ENCODE measurements around the gene ZNF710.
"Not testable (repeated sequence)": the region's sequence is repeated elsewhere in the genome, so short reads cannot be mapped to it uniquely, and the experiment has no call there.

GRCh38 chr15:90070623-90071022 lies 69.5 kb downstream of the ZNF710 start:
- TF ChIP-seq CTCF, EP300, POLR2A (IDR thresholded peaks at IDR 0.05): not testable (repeated sequence)
